SKM-1 (cell line): ENCODE measurements around the gene ERICH4.
"Not testable (repeated sequence)": the region's sequence is repeated elsewhere in the genome, so short reads cannot be mapped to it uniquely, and the experiment has no call there.

Experiments
- DNase-seq: peaks from one replicate; lab custom pipeline; 2025; ENCODE audit not compliant: unreplicated experiment; lab: John Stamatoyannopoulos, UW

The ERICH4 gene

GRCh38 chr19:41476583-41476982 lies 33.6 kb downstream of the ERICH4 start:
- no peak for DNase-seq

- DNase-seq = no peak
Observed at GRCh38 chr19:41478171-41478570, 35.2 kb downstream of the ERICH4 start.

- DNase-seq = no peak
Observed at GRCh38 chr19:41478875-41479756, 36.2 kb downstream of the ERICH4 start.

- DNase-seq = no peak
Observed at GRCh38 chr19:41479757-41480191, 36.8 kb downstream of the ERICH4 start.

- no peak for DNase-seq
Observed at GRCh38 chr19:41480336-41480735, 37.4 kb downstream of the ERICH4 start.

GRCh38 chr19:41484822-41485221 lies 41.9 kb downstream of the ERICH4 start:
- DNase-seq = no peak

GRCh38 chr19:41486953-41487352 lies 44.0 kb downstream of the ERICH4 start:
- not testable (repeated sequence) for DNase-seq

- no peak for DNase-seq
Observed at GRCh38 chr19:41492843-41493242, 49.9 kb downstream of the ERICH4 start.
